H1 (cell line): Measurements from ENCODE around the gene SLC8A1.

ENCODE experiments used
- CBX8 ChIP-seq: fragments of 300-800, 300-1000 bp; sonication (generic); IDR thresholded peaks from 2 replicates; pipeline ENCODE4 v1.7.1; 2016; ENCODE audit warnings: low read depth, low read length, borderline replicate concordance
- CREB1 ChIP-seq: IDR thresholded peaks from 2 replicates; pipeline ENCODE4 v1.6.1; 2012; ENCODE audit warnings: inconsistent platforms
- CTCF ChIP-seq, 3 experiments: IDR thresholded peaks; 1 replicate in 2 of 3; 2 replicates in 1 of 3; pipeline versions ENCODE4 v1.5.1 to v1.6.1; 2011; ENCODE audit warnings: low read length in 3 of 3, mild to moderate bottlenecking in 3 of 3, inconsistent platforms in 2 of 3, low read depth in 1 of 3, moderate library complexity in 1 of 3; ENCODE audit not compliant: insufficient read depth in 1 of 3; ENCODE audit errors: control extremely low read depth in 1 of 3
- EP300 ChIP-seq, 2 experiments: IDR thresholded peaks; 1 replicate in 1 of 2; 2 replicates in 1 of 2; pipeline ENCODE4 v1.6.1; 2011 to 2012; ENCODE audit warnings: low read depth in 2 of 2, low read length in 2 of 2, mild to moderate bottlenecking in 2 of 2, borderline replicate concordance in 1 of 2, inconsistent platforms in 1 of 2, moderate library complexity in 1 of 2
- FOSL1 ChIP-seq: IDR thresholded peaks from 2 replicates; pipeline ENCODE4 v1.6.1; 2011; ENCODE audit warnings: mild to moderate bottlenecking, low read depth, low read length, moderate library complexity; ENCODE audit not compliant: insufficient read depth
- KDM1A ChIP-seq: fragments of 200-600, 300-600 bp; sonication (generic); IDR thresholded peaks from 2 replicates; pipeline ENCODE4 v1.7.1; 2016; ENCODE audit warnings: mild to moderate bottlenecking, low read length, borderline replicate concordance
- MAFK ChIP-seq: IDR thresholded peaks from 2 replicates; pipeline ENCODE4 v1.6.1; 2012; ENCODE audit warnings: low read depth, mild to moderate bottlenecking, improper control_type of control experiment, low read length
- PHF8 ChIP-seq: fragments of 200-600 bp; sonication (generic); conservative IDR thresholded peaks from 2 replicates; pipeline ENCODE4 v1.7.1; 2012; ENCODE audit warnings: low read depth, mild to moderate bottlenecking, inconsistent platforms, low read length, moderate library complexity
- RAD21 ChIP-seq, 2 experiments: IDR thresholded peaks in 1 of 2; conservative IDR thresholded peaks in 1 of 2; 2 replicates each; pipeline ENCODE4 v1.6.1; 2011; ENCODE audit warnings: low read depth in 2 of 2, low read length in 2 of 2, improper control_type of control experiment in 1 of 2, inconsistent platforms in 1 of 2, mild to moderate bottlenecking in 1 of 2, moderate library complexity in 1 of 2
- SP4 ChIP-seq: IDR thresholded peaks from 2 replicates; pipeline ENCODE4 v1.6.1; 2012; ENCODE audit warnings: low read length, inconsistent platforms
- TCF12 ChIP-seq: IDR thresholded peaks from 2 replicates; pipeline ENCODE4 v1.6.1; 2011; ENCODE audit warnings: low read depth, mild to moderate bottlenecking, low read length

- TF ChIP-seq CTCF (IDR thresholded peaks at IDR 0.05; ENCODE audit: control extremely low read depth in 1 of 3, insufficient read depth in 1 of 3, low read depth in 1 of 3, low read length in 3 of 3) (no peak), SP4 (no peak), FOSL1 (no peak), EP300 (IDR thresholded peaks at IDR 0.05; ENCODE audit: borderline replicate concordance in 1 of 2, low read depth in 2 of 2, low read length in 2 of 2) (no peak), MAFK (no peak), CREB1 (no peak), PHF8 (no peak), KDM1A (no peak), CBX8 (no peak), RAD21 (IDR thresholded peaks at IDR 0.05 in 1 of 2, conservative IDR thresholded peaks at IDR 0.05 in 1 of 2; ENCODE audit: low read depth in 2 of 2, low read length in 2 of 2) (no peak), TCF12 (no peak)
These were observed 195.9 kb downstream of the SLC8A1 start for GRCh38 chr2:40256008-40256407.
